GM21723 (cell line): ENCODE data around the gene CEND1.

Experiments used
- ATAC-seq: cut with Tn5 transposase; IDR thresholded peaks from one replicate; pipeline ENCODE4 v1.9.1; 2021; ENCODE audit warnings: mild to moderate bottlenecking, moderate library complexity; ENCODE audit not compliant: unreplicated experiment

Gene CEND1

DNA sequence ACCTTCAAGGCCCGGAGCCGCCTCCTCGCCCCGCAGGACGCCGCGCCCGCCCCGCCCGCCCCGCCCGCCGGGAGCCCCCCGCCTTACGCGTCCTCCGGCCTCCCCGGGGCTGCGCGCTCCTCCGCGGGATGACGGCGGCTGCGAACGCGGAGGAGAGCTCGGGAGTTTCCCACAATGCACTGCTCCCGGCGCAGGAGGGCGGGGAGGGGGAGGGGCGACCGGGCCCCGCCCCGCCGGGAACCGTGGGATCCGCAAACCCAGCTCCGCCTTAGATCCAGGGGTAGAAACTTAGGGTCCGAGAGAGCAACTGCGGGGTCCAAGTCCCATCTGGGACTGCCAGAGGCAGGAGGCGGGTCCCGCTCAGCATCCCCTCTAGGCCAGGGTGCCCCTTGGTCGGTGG is at the start of gene CEND1:
TSS of gene CEND1 (minus strand) at position 148 of the 400 bp plus-strand sequence. CDS start 1,514 bp downstream, outside the sequence.
- ATAC-seq, result no peak

DNA sequence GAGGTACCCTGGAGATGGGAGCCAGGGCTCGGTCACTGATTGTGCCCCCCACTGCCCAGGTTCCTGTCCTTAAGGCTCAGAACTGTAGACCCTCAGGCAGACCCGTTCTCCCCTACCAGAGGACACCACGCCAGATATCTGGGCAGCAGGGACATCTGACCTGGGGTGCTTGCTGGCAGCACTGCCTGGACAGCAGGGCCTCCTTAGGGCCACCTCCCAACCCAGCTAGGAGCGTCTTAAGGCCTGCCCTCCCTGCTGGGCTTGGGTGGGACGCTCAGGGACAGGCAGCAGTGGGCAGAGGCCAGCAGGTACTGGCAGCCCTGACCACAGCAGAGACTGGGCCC is 49.4 kb upstream of the CEND1 start:
- no peak for ATAC-seq

DNA sequence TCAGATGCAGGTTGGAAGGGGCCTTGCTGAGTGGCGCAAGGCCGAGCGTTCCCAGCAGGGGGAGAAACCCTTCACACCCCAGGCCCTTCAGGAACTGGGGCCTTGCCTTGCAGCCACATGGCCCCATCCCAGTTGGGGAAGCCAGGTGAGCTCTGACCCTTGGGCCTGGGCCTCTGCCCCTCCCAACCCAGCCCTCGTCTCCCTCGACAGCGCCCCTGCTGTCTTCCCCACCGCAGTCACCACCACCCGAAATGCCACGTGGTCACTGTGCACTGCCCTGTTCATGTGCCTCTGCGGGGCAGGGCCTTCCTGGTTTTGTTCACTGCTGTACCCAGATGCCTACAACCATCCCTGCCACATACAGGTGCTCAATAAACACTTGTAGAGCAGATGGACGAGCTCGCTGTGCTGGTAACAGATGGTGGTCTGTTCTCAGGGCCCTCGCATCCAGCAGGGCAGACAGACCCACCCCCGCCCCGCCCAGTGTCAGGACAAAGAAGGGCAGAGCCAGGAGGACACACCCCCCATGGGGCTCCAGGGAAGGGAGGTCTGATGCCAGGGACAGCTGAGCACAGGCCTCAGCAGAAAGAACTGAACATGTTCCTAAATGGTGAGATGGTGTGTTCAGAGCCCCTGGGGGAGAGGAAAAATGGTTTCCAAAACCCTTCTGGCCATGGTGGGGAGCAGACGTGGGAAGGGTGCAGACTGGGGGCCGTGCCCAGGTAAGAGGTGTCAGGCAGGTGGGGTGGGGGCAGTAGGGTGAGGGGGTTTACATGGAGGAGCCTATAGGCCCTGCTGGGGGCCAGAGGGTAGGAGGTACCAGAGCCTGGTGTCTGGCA is 48.8 kb upstream of the CEND1 start:
- ATAC-seq, result no peak

DNA sequence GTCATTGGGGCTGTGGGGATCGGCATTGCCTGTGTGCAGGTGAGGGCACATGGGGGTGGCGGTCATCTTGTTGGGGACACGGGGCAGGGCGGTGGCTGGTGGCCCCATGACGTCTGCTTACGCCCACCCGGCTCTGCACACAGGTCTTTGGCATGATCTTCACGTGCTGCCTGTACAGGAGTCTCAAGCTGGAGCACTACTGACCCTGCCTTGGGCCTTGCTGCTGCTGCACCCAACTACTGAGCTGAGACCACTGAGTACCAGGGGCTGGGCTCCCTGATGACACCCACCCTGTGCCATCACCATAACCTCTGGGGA is 48.1 kb upstream of the CEND1 start:
- no peak for ATAC-seq

DNA sequence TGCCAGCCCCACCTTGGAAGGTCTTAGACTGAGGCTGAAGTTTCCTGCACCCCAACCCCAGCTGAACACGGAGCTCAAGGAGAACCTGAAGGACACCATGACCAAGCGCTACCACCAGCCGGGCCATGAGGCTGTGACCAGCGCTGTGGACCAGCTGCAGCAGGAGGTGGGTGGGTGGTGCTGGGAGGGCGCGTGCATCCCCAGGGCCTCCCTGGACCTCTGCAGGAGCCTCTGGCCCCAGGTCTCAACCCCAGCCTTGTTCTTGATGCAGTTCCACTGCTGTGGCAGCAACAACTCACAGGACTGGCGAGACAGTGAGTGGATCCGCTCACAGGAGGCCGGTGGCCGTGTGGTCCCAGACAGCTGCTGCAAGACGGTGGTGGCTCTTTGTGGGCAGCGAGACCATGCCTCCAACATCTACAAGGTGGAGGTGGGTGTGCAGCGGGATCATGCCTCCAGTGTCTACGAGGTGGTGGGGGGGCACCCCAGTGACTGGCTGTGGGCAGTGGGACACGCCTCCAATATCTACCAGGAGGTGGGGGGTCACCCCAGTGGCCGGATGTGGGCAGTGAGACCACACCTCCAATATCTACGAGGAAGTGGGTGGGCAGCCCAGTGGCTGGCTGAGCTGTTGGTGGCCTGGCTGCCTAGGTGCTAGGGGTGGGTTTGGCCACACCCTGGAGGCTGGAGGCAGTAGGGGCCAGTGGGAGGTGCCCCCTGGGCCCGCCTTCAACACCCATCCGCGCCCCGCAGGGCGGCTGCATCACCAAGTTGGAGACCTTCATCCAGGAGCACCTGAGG is 47.5 kb upstream of the CEND1 start:
- ATAC-seq, result no peak

DNA sequence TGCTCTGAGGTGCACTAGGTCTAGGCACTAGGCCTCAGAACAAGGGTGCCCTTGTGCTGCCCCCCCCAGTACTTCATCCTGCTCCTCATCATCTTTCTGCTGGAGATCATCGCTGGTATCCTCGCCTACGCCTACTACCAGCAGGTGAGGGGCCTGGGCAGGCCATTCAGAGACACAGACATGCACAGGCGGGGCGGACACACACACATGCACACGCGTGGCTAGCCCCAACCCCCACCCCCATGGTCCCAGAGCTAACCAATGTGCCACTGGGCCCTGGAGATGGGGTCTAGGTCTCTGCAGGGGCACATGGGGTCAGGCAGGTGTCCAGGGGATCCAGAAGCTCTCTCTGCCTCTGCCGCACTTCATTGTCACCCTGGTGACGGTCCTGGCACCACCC is 46.8 kb upstream of the CEND1 start:
- ATAC-seq, result no peak

DNA sequence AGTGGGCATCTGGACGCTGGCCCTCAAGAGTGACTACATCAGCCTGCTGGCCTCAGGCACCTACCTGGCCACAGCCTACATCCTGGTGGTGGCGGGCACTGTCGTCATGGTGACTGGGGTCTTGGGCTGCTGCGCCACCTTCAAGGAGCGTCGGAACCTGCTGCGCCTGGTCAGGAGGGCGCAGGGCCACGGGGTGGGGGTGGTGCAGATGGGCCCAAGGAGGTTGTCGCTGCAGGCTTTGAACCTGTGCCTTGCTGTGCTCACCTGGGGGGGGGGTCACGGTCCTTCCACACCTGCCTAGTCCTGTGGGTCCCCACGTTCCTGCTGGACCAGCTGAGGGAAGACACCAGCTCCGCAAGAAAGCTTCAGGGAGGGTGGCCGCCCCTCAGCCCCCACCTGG is 46.4 kb upstream of the CEND1 start:
- no peak for ATAC-seq

DNA sequence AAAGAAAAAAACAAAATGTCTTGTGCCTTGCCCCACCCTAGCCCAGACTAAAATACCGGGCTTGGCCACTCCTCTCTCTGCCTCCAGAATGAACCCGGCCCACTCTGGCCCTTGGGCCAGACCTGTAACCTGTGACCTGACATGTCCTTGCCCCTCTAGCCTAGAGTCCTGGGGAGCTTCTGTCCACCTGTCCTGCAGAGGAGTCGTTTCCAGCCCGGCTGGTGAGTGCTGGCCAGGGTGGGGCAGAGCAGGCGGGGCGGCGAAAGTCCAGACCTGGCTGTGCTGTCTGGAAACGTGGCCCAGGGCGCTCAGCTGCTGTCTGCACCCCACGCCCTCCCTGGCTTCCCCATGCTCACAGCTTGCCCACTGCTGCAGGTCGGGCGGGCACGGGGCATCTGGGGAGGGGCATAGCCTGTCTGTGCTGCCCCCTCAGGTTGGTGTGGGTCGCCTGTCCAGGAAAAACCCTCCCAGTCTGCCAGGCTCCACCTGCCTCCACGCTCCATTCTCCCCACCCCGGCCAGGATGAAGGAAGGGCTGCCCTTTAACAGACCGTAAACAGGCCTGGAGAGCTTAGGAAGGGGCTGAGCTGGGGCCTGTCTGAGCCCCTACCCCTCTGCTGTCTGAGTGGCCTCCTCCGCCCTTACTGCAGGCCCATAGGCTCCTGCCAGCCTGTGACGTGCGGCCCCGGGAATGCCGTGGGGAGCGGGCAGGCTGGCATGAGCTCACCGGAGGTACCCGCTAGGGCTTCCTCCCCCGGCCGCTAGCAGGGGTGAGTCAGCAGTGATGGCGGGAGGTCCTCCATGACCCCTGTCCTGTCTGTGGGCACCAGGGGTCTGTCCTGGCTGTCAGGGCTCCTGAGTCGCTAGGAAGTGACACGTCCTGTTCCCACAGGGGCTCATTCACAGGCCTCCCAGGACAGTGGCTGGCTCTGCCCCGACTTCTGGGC is 44.8 kb upstream of the CEND1 start:
- ATAC-seq, result no peak

DNA sequence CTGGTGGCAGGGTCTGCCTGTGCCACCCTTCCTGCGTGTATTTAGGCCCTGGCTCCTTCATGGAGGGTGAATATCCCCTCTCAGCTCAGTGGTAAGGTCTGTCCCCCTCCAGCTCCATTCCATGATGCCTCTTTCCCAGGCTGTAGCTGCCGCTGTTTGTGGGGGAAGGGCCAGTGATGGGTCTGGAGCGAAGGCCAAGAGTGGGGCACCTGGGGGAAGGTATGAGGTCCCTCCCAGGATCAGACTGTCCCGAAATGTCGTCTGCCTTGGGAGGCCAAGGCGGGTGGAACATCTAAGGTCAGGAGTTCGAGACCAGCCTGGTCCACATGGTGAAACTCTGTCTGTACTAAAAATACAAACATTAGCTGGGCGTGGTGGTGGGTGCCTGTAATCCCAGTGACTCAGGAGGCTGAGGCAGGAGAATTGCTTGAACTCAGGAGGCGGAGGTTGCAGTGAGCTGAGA is 44.0 kb upstream of the CEND1 start:
- no peak for ATAC-seq

DNA sequence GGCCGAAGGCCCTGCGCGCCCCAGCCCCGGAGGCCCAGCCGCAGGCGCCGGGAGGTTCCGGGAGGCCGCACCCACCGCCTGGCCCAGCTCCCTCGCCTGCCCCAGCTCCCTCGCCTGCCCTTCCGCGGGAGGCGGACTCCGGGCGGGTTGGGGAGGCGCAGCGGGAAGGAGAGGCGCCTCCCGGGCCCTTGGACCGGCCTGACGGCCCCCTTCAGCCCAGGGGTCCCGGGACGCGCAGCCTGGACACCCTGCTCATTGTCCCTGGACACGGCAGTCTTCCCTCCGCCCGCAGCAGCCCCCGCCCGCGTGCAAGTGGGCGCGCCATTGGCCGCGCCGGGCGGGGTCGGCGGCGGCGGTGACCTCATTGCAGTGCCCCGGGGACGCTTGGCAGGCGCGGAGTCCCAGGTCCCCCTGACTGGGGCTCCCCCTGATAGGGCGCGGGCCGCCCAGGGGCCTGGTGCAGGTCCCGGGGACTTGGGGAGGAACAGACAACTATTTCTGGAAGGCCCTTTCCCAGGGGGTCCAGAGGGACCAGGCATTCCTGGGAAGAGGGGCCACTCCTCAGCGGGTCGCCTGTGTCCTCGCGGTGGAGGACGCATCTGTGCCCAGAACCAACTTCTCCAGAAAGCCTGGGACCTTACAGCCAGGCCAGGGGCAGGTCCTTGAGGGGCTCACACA is 43.4 kb upstream of the CEND1 start:
- ATAC-seq, result peak; percentile 27

DNA sequence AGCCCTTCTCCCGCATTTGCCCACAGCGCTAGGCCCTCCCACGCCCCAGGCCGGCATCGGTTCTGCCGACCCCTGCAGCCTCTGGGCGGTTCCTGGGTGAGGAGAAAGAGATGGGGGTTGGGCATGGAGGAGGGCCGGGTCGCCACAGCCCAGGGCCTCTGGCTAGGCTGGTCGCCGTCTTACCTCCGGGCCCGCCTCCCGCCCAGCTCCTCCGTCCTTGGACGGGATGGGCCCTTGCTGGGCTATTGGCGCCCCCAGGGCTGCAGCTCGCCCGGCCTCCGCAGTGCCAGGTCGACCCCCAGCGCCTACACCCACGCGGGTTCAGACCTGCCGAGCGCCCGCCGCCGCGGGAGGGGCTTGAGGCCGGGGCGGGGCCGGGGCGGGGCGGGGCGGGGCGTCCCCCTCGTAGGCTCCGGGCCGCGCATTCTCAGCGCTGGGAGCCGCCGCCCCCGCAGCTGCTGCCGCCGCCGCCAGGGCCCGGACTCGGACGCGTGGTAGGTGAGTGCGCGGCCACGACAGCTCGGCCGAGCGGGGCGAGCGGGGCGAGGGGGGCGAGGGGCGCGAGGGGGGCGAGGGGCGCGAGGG is 42.7 kb upstream of the CEND1 start, which contains the start of gene CD151:
TSS of gene CD151 (plus strand) at position 424 of the 585 bp plus-strand sequence. CDS start 3,118 bp downstream, outside the sequence.
- ATAC-seq, result peak; percentile 42

DNA sequence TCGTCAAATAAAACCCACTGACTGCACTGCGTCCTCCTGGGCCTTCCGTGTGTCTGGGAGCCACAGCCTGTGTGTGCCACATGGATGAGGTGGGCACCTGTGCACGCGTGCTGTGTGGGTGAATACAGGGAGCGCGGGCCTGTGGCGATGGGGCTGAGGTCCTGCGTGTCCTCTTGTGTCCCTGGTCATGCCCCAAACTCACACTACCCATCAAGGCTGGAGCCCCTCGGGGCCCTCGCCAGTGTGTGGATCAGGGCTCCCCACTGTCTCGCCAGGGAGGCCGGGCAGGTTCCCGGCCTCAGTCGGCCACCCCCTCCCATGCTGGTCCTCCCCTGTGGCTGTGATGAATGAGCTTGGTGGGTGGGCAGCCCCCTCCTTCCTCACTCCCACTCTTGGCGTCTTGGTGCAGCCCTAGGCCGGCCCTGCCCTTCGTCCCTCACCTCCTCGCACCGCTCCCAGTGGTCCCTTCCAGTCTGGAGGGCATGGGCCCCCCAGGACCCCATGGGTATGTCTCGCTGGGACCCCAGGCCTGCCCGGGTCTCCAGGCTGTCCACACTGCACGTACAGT is 42.2 kb upstream of the CEND1 start:
- no peak for ATAC-seq

DNA sequence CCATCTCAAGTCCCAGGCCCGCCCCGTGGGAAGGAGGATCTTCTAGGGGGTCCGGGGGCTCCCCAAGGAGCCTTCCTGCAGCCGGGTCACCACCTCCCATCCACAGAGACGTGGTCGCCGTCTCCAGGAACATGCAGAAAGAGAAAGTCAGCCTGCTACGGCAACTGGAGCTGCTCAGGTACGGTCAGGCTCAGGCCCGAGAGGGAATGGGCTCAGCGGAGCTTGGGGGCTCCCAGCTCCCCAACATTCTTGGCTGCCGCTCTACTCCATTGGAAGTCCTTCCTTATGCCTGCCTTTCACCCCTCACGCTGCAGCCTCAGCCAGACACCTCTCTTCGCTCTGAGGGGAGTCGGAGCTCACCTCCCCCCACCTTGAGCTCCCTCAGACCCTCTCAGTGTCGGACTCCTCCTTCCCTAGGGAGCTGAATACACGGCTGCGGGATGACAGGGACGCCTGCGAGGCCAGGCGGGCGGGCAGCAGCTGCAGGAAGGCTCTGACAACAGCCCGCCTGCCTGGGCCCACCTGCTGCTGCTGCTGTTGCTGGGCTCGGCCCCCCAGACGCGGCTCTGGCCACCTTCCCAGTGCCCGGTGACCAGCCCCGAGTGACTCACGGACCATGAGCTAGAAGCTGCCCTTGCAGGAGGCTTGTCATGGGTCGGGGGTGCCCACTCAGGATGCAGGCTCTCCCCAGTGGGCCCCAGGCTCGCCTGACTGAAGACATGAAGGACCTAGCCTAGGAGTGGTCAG is 41.4 kb upstream of the CEND1 start:
- no peak for ATAC-seq

DNA sequence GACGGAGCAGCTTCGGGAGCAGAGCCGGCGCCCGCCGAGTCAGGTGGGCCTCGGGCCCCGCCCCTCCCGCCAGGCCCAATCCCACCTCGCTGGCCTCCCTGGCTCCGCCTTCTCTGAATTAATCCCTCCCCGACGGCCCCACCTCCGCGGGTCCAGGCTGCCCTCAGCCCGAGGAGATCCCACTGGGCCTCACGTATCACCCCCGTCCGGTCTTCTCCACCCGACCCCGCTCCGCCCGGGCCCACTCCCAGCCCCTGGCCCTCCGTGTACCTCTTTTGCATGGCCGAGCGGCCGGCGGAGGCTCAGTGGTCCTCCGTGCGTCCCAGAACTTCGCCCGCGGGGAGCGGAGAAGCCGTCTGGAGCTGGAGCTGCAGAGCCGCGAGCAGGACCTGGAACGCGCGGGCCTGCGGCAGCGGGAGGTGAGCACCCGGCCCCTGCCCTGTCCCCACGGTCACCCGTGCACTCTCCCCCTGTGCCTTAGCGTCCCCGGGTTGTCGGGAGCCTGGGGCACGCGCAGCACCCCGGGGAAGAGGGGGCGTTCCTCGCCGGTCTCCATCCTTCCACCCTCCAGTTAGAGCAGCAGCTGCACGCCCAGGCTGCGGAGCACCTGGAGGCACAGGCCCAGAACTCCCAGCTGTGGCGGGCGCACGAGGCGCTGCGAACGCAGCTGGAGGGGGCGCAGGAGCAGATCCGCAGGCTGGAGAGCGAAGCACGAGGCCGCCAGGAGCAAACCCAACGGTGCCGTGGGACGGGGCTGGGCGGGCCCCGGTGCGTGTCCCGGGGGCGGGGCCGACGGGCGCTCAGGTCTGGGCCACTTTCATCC is 40.6 kb upstream of the CEND1 start:
- no peak for ATAC-seq

DNA sequence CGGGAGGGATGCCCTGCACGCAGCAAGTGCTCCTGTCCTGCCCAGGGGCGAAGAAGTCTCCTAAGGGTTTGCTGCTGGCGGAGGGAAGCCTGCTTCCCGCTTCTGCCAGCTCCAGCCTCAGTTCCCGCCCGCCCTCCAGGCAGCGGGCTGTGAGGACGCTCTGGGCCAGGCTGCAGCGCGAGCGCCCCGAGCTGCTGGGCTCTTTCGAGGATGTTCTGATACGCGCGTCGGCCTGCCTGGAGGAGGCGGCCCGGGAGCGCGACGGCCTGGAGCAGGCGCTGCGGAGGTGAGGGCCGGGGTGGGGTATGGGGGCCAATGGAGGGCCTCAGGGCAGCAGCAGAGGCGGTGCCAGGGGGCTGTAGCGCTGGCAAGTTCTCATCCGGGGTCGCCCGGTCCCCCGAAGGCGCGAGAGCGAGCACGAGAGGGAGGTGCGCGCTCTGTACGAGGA is 40.0 kb upstream of the CEND1 start:
- ATAC-seq, result no peak

DNA sequence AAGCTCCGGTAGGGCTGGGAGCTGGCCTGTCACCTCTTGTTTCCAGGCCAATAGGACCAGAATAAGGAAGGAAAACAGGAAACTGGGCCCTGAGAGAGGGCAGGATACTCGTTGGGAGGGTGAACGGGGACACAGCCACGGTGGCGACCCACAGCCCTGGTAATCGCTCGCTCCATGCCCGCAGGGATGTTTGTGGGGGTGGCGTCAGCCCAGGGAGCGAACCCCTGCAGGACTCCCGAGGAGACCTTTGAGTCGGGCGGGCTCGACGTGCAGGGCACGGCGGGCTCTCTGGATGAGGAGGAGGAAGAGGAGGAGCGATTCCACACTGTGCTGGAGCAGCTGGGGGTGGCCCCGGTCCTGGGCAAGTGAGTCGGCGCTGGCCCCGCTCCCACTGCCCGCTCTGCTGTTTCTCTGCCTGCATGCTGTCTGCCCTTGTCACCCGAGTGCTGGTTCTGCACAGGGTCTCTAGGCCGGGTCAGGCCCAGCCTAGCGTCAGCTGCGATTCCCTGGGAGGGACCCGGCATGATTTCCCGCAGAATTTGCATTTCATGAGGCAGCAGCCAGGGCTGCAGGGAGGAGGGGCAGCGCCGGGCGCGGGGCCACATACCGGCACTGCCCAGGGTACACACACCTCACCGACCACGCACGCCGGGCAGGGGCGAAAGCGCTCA is 39.4 kb upstream of the CEND1 start:
- ATAC-seq, result no peak

DNA sequence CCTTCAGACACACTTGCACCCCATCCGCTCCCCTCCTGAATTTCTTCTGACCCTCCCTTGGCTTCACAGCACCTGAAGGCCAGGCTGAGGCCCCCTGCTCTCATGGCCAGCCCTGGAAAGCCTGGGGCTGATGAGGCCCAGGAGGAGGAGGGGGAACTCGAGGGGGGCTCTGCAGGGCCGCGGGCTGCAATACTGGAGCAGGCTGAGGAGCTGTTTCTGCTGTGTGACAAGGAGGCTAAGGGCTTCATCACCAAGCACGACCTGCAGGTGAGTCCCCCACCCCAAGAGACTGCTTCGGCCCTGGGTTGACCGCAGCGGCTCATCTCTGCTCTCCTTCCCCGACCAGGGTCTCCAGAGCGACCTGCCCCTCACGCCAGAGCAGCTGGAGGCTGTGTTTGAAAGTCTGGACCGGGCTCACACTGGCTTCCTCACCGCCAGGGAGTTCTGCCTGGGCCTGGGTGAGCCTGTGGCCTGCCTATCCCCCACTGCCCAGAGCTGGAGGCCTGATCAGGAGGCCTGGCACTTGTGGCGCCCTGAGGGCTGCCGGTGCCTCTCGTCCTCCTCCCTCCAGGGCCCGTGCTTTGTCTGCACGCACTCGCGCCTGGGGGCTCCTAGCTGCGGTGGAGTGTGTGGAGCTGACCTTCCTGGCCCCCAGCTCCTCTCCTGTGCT is 38.8 kb upstream of the CEND1 start:
- no peak for ATAC-seq
